HPDE6-E6E7 (cell line): Measurements from ENCODE around the gene TSPAN9.

Source experiments
- DNase-seq: peaks from one replicate; pipeline ENCODE4 v3.0.0; 2011; ENCODE audit warnings: missing footprints; ENCODE audit errors: extremely low spot score

Gene TSPAN9

GRCh38 chr12:3141339-3142321 lies 64.5 kb downstream of the TSPAN9 start:
- DNase-seq, result no peak

DNA sequence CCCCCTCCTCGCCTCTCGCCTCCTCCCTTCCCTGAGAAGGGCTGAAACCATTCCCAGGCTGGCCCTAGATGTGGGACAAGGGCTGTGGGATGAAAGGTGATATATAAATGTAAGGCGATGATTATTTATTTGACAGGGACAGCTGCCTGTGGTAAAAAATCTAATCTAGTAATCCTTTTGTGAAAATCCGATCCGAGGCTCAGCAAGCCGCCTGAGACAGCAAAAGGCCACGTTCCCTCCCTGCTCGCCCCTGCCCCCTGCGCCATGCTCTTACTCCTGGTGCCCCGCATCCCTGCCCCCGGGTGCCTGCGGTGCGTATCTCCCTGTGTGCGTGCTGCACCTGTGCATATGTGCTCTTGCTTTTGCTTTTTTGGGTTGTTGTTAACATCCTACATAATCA lies 65.2 kb downstream of the TSPAN9 start:
- no peak for DNase-seq

DNA sequence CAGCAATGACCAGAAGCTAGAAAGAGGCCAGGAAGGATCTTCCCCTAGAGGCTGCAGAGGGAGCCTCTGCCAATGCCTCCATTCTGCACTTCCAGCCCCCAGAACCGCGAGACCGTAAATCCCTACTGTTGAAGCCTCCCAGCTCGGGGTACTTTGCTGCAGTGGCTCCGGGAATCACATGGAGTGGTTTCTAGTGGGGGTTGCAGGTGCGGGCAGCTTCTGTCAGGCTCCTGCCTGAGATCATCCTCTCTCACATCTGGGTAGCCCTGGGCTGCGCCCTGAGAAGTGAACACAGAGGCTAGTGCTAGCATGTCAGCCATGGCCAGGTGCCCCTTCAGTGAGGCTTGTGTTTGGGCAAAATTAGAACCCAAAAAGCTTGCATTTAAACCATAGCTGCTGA lies 67.3 kb downstream of the TSPAN9 start:
- no peak for DNase-seq

DNA sequence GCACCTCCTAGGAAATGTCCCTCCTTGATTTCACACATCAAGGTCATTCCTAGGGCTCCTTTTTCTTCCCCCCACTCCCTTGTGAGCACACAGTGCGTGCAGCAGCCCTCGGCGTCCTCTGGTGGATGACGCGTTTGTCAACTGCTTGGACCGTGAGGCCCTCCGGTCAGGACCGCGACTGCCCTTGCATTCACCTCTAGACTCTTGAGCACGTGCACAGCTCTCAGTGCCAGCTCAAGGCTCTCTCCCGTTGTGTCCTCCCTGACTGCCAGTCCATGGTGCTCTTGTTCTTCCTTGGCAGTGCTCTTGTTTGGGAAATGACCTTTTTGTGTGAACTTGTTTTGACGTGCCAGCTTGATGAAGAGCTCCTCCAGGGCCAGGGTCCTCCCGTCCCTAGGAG lies 67.9 kb downstream of the TSPAN9 start:
- DNase-seq, result no peak

- DNase-seq, result no peak
Measured at GRCh38 chr12:3145546-3146310, 68.5 kb downstream of the TSPAN9 start.

- no peak for DNase-seq
Measured at GRCh38 chr12:3147260-3147659, 70.1 kb downstream of the TSPAN9 start.

DNA sequence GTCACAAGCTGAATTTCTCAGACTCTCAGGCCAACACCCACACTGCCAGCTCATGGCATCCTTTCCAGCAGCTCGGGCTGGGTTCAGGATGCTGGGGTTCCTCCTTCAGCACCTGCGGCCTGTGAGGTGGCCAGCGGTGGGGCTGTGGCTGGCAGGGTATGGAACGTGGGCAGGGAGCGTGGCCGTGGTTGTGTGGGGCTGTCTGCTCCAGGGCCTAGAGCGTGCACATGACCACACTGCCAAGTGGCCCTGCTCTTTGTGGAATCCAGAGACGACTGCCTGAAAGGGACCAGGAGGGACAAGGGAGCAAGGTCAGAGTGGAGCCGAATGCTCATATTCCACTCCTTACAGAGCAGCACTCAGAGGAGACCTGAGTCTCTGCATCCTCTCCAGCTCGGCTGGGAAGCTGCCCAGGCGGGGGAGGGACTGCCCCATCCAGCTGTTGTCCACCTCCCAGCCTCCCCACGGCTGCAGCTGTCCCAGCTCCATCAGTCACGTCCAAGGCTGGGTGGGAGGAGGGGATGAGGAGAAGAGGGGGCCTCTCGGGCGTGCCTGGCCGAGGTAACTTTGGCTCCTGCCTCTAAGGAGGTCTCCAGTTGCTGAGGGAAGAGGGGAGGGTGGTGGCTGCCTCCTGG lies 71.3 kb downstream of the TSPAN9 start:
- DNase-seq, result no peak

DNA sequence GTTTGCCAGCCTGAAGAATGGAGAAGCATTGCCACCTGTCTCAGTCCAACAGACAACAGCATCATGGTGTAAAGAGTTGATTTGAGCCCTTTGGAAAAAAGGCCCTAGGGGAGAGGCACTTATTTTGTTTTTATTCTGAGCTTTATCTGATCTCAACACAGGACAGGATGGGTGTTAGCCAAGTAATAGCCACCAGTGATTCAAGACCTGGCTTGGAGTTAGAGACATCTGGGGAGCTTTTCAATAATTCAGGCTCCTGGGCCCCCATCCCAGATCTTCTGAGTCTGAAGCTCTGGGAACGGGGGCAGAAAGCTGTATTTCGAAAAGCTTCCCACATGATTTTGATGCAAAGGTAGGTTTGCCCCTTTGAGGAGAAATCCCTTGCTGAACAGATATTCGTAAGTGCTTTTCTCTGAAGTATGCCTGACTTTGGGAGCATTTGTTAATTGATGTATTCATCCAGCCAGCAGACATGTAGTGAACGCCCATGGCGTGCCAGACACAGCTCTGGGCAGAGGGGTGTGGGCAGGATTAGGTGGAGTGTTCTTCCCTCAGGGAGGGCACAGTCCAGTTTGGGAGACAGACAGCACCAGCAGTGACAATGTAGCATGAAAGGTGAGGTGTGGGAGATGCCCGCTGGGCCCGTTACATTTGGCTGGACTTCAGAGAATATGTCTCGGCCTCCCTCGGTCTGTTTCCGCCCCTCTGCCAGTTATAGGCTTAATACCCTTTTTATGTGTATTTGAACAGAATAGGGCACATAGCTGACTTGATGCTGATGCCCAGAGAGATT lies 72.5 kb downstream of the TSPAN9 start:
- no peak for DNase-seq

DNA sequence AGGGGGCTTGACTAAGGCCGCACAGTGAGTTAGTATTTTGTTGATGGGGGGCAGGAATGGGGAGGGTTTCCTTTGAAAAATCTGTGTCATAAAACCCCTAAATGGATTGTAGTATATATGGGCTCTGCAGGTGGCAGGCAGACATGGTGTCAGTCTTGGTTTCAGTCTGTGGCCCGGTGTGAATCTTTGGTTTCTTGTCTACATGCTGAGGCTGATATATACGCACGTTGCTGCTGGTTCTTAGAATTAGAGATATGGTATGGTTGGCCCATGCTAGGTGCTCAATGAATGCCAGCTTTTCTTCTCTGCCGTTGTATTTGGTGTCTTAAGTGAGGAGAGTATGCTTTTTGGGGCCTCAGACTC lies 73.1 kb downstream of the TSPAN9 start:
- no peak for DNase-seq

DNA sequence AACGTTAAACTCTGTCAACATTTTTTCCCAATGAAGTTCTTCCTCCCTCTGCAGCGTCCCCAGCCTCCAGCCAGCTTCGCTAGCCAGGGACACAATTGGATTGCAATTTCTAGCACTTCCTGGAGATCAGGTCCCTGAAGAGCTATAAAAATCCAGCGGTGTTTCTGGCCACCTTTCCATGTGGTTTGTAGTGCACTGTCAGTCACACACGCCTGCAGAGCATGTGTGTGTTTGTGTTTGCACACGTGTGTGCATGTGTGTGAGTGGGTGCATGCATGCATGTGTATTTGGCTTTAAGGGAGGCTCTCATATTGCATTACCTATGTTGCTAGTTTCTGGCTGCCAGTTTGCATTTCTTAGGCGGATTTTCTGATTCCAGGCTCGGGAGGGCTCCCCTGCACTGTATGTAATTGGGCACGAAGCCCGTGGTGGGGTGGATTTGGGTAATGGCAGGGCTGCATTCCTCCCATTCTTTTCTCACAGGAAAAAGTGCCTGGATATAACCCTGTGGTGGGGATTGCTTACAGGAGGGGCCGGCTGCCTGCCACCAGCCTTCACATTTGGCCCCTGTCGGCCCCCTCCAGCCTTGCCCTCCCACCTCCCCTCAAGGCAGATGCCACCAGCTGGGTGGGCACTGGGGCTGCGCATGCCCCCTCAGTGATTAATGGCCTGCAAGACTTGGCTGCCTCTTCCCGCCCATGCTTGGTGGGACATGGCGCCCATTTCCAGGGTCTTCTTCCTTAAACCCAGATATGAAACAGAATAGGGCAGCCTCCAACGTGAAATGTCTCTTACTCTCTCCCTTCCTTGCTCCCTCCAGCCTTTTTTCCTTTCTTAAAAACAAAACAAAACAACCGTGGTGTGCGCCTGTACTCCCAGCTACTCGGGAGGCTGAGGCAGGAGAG lies 74.0 kb downstream of the TSPAN9 start:
- DNase-seq, result no peak

DNA sequence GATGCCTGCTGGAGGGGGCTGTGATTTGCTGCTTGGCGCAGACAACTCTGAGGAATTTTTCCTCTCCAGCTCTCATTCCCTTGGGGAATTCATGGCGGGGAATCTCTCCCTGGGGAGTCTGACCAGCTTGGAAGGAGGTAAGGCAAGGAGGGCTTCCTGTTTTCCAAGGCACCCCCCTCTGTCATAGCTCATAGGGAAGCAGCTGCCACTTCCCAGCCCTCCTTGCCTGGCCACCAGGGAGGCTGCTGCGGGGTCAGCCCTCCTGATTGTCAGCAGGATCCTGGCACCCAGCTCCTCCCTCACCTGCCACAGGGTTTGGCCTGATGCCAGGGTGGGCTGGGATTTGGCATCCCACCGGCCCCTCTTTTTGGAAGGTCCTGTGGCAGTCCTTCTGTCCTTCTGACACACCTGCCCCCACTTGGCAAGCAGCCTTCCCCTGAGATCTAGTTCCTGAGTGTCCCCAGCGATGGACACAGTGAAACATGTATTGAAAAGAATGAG lies 74.9 kb downstream of the TSPAN9 start:
- DNase-seq, result no peak

DNA sequence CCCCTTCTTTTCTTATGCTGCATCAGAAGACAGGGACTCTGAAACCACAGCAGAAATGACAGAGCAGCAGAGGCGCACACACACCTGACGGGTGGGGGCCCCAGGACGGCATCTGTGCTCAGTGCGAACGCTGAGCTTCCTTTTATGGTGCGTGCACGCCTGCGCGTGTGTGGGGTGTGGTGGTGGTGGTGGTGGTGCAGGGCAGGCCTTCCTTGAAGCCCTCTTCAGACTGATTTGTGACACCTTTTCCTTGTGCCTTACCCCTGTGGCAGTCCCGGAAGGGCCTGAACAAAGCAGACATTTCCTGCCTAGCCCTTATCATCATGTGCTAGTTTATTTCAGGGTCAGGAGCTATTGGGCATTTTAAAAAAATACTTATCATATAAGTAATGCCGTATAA lies 75.7 kb downstream of the TSPAN9 start:
- no peak for DNase-seq

DNA sequence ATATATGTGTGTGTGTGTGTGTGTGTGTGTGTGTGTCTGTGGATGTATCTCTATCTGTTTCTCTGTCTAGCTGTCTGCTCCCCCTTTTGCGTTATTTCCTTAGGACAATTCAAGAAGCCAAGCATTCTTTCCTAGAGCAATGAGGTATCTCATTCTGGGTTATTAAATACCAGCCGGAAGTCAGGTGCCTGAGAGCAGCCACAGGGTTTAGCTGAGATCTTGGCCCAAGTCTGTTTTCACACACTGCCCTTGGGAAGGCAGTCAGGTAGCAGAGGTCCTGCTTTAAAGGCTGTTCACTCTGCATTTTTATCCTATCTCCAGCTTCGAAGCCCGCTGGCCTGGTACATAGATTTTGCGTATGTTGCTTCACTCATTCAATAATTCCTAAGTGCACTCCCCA lies 76.8 kb downstream of the TSPAN9 start:
- DNase-seq, result no peak

DNA sequence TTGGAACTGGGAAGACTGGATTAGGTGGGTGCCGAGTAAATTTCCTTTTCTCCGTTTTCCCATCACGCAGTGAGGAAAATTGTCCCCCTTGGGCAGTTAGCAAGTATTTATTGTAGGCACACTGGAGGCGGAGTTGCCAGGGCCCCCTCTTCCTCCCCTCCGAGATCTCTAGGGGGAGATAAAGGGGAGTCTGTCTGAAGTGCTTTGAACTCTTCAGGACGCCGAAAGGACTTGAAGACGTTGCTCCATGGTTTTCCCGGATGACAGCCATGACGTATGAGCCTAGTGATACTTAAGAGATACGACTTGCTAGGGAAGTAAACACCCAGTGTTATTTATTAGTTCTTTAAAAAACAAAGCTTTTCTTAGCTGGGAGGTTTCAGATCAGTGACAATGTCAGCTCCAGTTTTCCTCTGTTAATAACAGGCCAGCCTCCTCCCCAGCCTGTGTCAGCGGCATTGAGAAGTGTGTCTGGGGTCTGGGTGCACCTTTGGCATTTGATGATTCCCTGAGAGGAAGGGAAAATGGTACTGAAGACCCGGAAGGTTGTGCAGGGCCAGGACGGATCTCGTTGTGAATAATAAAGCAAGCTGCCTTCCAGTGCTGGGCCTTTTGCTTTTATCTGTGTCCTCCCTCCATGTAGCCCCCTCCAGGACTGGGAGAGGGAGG lies 78.7 kb downstream of the TSPAN9 start:
- DNase-seq, result no peak

GRCh38 chr12:3157581-3158323 lies 80.6 kb downstream of the TSPAN9 start:
- no peak for DNase-seq

- no peak for DNase-seq
Measured at GRCh38 chr12:3158851-3159465, 81.8 kb downstream of the TSPAN9 start.

- no peak for DNase-seq
Measured at GRCh38 chr12:3160081-3160480, 82.9 kb downstream of the TSPAN9 start.

- no peak for DNase-seq
Measured at GRCh38 chr12:3161861-3162260, 84.7 kb downstream of the TSPAN9 start.
